ENCODE results near the gene RPUSD1.
"Not testable (repeated sequence)": the region's sequence is repeated elsewhere in the genome, so short reads cannot be mapped to it uniquely, and the experiment has no call there.

The RPUSD1 gene

GRCh38 chr16:785563-786535 is 2.3 kb downstream of the RPUSD1 start:
- DNase-seq (ENCODE audit: low read depth in 4 of 4, low spot score in 1 of 4): peak; percentile 57 to 70 (median 68)

GRCh38 chr16:784431-784830 is 3.8 kb downstream of the RPUSD1 start:
- DNase-seq (ENCODE audit: low read depth in 4 of 4, low spot score in 1 of 4): no peak

- DNase-seq (ENCODE audit: low read depth in 4 of 4, low spot score in 1 of 4): no peak
Measured at GRCh38 chr16:783404-784161, 4.6 kb downstream of the RPUSD1 start.

- no peak for DNase-seq (ENCODE audit: low read depth in 4 of 4, low spot score in 1 of 4)
Measured at GRCh38 chr16:782766-783403, 5.3 kb downstream of the RPUSD1 start.

DNA sequence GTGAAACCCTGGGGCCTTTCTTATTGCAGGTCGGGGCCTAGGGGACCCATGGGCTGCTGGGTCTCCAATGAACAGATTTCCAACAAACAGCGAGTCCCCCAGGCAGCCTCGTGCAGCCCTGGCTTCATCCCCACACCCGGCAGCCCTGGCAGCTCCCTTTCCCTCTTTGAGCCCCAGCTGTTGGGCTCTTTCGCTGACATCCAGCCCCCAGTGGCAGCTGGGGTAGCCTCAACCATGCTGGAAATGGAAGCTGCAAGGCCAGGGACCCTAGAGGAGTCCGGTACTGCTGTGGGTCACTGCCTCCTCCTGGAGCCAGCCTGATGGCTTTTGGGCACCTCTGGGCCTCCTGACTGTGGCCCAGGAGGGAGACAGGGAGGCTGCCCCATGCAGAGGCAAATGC is 5.9 kb downstream of the RPUSD1 start:
- DNase-seq (ENCODE audit: low read depth in 4 of 4, low spot score in 1 of 4): no peak

- no peak for DNase-seq (ENCODE audit: low read depth in 4 of 4, low spot score in 1 of 4)
Measured at GRCh38 chr16:781346-782010, 6.7 kb downstream of the RPUSD1 start.

- DNase-seq (ENCODE audit: low read depth in 4 of 4, low spot score in 1 of 4): no peak
Measured at GRCh38 chr16:780296-780695, 7.9 kb downstream of the RPUSD1 start.

DNA sequence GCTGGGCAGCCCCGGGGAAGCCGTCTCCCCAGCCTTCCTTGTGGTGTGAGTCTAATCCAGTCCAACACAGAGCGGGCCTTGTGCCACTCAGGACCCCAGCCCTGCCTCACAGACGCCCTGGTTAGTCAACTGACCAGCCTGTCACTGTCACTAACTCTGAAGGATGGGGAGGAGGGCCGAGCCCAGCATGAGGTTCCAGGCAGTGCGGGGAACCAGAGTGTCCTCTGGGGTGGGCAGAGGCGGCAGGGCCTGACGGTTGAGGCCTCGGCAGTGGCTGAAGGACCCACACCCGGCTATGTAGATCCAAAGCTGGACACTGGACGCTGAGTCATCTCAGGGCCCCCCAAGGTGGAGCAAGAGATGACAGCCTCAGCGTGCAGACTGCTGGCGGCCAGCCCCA is 8.6 kb downstream of the RPUSD1 start:
- DNase-seq (ENCODE audit: low read depth in 4 of 4, low spot score in 1 of 4): no peak

DNA sequence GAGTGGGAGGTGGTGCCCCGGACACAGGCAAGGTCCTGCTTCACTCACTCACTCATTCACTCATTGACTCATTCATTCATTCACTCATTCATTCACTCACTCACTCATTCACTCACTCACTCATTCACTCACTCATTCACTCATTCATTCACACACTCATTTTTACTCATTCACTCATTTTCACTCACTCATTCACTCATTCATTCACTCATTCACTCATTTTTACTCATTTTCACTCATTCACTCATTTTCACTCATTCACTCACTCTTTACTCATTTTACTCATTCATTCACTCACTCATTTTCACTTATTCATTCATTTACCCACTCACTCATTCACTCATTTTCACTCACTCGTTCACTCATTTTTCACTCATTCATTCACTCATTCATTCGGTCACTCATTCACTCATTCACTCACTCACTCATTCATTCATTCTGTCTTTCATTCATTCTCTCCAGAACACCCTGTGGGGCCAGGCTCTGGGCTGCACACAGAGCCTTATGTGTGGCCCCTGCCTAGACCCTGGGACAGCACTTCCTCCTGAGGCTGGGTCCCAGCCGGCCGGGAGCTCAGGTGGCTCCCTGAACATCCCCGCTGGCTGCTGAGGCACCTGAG is 9.2 kb downstream of the RPUSD1 start:
- DNase-seq (ENCODE audit: low read depth in 4 of 4, low spot score in 1 of 4): no peak

- DNase-seq (ENCODE audit: low read depth in 4 of 4, low spot score in 1 of 4): no peak
Measured at GRCh38 chr16:778447-778846, 9.7 kb downstream of the RPUSD1 start.

DNA sequence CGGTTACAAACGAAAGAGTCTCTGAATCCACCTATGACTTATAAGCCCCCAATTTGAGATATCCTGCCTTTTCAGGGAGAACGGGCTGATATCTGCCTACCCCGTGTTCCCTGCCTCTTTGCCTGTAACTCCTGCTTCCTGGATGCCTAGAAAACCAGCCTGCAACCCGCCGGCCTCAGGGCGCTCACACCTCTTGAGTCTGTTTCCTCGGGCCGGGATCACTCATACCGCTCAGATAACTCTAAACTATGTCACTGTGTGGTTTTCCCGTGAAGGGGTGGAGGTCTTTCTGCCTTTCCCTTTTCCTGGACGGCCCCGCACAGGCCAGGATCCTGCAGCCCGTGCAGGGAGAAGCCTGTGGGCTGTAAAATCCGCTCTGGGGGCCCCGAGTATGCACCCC is 10.4 kb downstream of the RPUSD1 start:
- no peak for DNase-seq (ENCODE audit: low read depth in 4 of 4, low spot score in 1 of 4)

GRCh38 chr16:776824-777223 is 11.4 kb downstream of the RPUSD1 start:
- no peak for DNase-seq (ENCODE audit: low read depth in 4 of 4, low spot score in 1 of 4)

GRCh38 chr16:776298-776697 is 11.9 kb downstream of the RPUSD1 start:
- not testable (repeated sequence) for DNase-seq (ENCODE audit: low read depth in 4 of 4, low spot score in 1 of 4)

GRCh38 chr16:775236-775796 is 12.9 kb downstream of the RPUSD1 start:
- DNase-seq (ENCODE audit: low read depth in 4 of 4, low spot score in 1 of 4): no peak

DNA sequence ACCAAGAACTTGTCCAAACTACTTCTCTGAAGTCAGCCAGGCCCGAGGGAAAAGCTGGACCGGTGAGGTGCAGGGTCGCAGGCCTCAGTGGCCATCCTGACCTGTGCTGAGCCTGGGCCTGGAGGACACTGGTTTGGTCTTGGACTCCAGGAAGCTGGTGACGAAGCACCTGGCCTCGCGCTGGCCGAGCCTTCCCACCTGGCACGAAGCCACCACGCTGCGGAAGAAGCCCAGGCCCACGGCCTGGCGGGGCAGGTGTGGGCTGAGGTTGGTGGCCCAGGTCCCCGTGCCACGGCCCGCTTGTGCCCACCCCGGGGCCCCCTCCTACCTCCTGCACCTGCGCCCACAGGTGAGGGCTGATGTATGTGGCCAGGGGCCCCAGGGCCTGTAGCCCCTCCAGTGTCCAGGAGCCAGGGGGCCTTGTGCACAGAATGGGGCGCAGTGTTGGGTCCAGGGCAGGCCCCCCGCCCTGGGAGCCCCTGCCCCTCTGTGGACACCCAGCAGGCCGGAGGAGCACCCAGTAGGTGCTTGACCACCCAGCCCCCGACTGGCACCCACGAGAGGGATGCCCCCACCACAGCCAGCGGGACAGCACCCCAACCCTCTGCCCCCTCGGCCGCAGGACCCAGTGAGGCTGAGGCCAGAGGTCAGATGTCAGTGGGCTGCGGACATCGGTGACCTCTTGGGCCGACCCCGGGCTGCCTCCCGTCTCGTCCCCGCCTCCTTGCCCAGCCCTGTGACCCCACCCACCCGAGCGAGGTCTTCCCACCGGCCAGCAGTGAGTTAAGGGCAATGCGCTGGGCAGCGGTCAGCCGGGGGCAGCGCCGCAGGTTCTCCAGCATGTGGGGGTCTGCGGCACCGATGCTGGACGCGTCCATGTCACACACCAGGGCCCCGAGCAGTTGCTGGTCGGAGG is 13.8 kb downstream of the RPUSD1 start:
- no peak for DNase-seq (ENCODE audit: low read depth in 4 of 4, low spot score in 1 of 4)

DNA sequence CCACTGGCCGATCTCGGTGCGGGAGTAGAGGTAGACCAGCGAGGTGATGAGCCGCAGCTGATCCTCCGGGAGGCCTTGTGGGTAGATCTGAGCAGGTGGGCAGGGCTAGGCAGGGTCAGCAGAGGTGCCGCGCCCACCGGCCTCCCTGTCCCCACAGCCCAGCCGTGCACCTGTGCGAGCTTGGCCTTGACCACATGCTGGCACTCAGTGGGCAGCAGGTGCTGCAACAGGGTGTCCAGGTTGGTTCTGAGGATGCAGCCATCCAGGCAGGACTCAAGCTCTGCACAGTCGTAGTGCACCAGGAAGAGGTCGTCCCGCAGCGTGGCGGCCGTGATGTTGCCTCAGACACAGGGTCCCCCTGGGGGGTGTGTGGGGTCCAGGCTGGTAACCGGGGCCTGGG is 15.2 kb downstream of the RPUSD1 start:
- no peak for DNase-seq (ENCODE audit: low read depth in 4 of 4, low spot score in 1 of 4)

GRCh38 chr16:770411-770810 is 17.8 kb downstream of the RPUSD1 start:
- no peak for DNase-seq (ENCODE audit: low read depth in 4 of 4, low spot score in 1 of 4)

DNA sequence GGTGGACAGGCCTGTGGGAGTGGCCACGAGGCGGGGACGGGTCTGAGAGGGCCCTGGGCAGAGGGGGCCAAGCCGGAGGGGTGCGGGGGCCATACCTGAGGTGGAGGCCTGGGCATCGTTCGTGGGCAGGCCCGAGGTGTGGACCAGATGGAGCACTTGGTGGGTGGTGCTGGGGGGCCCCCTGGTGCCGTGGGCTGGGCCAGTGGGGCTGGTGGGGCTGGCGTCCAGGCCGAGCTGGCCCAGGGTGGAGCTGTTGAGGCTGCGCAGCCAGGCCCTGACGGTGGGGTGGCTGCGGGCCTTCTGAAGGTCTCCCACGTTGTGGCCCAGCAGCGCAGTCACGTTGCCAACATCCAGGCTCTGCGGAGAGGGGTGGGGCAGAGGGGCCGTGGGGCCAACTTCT is 18.2 kb downstream of the RPUSD1 start:
- DNase-seq (ENCODE audit: low read depth in 4 of 4, low spot score in 1 of 4): no peak

- DNase-seq (ENCODE audit: low read depth in 4 of 4, low spot score in 1 of 4): no peak
Measured at GRCh38 chr16:769184-769784, 18.9 kb downstream of the RPUSD1 start.
